Lower leg skin (tissue), 3 donors: Measurements from ENCODE around the gene CLEC4M.

Experiments used
- POLR2A ChIP-seq, 2 donors: fragments of 450-650 bp; IDR thresholded peaks; one replicate each; pipeline ENCODE4 v1.6.1; 2016 to 2017; ENCODE audit warnings: antibody characterized with exemption in 2 of 2, mild to moderate bottlenecking in 1 of 2, moderate library complexity in 1 of 2
- TF ChIP-seq, protein P1 (sequence below), 3 donors: fragments of 450-650 bp; IDR thresholded peaks; one replicate each; pipeline ENCODE4 v1.5.1; 2016; ENCODE audit warnings: antibody characterized with exemption in 3 of 3, mild to moderate bottlenecking in 3 of 3, moderate library complexity in 2 of 3

- no peak for TF ChIP-seq POLR2A (IDR thresholded peaks at IDR 0.05)
- TF ChIP-seq, protein P1, sequence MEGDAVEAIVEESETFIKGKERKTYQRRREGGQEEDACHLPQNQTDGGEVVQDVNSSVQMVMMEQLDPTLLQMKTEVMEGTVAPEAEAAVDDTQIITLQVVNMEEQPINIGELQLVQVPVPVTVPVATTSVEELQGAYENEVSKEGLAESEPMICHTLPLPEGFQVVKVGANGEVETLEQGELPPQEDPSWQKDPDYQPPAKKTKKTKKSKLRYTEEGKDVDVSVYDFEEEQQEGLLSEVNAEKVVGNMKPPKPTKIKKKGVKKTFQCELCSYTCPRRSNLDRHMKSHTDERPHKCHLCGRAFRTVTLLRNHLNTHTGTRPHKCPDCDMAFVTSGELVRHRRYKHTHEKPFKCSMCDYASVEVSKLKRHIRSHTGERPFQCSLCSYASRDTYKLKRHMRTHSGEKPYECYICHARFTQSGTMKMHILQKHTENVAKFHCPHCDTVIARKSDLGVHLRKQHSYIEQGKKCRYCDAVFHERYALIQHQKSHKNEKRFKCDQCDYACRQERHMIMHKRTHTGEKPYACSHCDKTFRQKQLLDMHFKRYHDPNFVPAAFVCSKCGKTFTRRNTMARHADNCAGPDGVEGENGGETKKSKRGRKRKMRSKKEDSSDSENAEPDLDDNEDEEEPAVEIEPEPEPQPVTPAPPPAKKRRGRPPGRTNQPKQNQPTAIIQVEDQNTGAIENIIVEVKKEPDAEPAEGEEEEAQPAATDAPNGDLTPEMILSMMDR (IDR thresholded peaks at IDR 0.05): no peak
These were observed 25.3 kb downstream of the CLEC4M start for GRCh38 chr19:7788178-7788932.
